Endothelial cell of coronary artery (primary cell): ENCODE data around the gene KRTDAP. TPM values are rescaled to one million over a fixed set of nuclear protein-coding genes. Genes with fewer than 3 reads are reported as not detected.

Experiments used
- total RNA-seq: library from RNA; depleted of rRNA; stranded (reverse); fragments of >200 nt; gene quantifications from 2 replicates; pipeline ENCODE4 v1.2.3, GENCODE V29; 2014

Gene KRTDAP, protein sequence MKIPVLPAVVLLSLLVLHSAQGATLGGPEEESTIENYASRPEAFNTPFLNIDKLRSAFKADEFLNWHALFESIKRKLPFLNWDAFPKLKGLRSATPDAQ
- not detected in 2 replicates for total RNA-seq

GRCh38 chr19:35490364-35490763, at the start of gene KRTDAP:
Gene KRTDAP, minus strand, starts transcription at chr19:35490464. Its CDS starts 22 bp downstream, at chr19:35490442.

GRCh38 chr19:35533201-35533821, 43.0 kb upstream of the KRTDAP start, which contains the start of gene GAPDHS:
Gene GAPDHS, plus strand, starts transcription at chr19:35533456. Its CDS starts 72 bp downstream, at chr19:35533528.

DNA sequence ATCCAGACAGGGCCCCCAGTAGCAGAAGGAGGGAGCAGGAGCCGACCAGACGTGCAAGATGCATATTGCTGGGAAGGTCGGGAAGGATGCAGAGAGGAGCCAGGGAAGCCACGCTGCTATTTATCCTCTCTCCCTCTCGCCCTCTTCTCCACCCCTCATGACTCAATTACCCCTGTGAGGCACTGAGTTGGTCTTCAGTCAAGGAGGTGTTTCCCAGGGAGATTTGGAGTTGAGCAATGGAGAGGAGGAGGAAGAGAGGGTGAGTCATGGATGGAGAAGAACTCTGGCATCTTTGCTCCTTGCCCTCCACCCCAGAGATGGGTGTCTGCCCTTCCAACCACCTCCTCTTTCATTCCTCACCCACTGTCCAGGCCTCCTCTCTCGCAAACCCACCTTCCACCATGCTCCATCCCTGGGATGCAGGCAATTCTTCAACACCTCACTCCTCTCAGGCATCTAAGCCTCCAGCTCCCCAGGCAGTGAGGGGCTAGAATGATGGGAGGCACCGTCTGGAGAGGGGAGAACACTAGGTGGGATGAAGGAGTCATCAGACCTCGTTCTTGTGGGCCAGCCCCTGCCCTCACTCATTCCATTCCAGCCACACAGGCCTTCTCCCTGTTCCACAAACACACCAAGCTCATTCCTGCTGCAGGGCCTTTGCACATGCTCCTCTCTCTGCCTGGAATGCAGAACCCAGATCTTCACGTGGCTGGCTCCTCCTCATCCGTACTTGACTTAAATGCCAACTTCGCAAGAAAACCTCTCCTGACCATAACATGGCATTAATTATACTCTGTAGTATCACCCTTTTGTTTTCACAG, 38.2 kb upstream of the KRTDAP start, which contains the start of gene SBSN:
TSS of gene SBSN (minus strand) at position 94 of the 821 bp plus-strand sequence. CDS start at position 64, 30 bp downstream.

DNA sequence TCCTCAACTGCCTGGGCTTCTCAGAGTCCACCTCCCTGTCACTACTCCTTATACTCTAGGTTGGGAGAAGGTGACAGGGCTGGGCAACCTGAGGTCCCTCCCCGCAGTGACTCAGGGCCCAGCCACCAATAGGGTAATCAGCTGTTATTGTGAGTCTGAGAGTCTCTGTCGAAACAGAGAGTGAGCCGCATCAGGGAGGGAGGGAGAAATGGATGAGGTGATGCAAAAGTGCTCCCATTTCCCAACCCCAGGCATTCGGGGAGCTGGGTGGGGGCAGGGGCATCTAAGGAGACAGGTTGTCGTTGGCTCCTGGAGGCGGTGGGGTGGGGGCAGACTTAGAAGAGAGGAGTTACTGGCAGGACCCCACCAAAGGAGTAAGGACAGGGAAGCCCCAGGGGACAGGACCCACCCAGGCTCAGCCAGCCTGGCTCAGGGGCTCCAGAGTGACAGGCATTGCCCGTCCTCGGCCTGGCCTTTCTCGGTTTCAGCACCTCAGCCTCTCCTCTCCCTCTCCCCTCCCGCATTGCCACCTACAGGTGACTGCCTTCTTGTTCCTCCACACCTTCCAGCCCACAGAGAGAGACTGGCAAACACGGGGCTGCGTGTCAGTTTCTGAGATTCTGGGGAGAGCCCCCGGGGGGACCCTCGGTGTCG, 23.5 kb upstream of the KRTDAP start, which contains the start of gene DMKN:
TSS of gene DMKN (minus strand) at position 22 of the 654 bp plus-strand sequence. CDS start 174 bp downstream, outside the sequence.

GRCh38 chr19:35447606-35448469, 42.4 kb downstream of the KRTDAP start, which contains the start of gene FFAR2:
Gene FFAR2, plus strand, starts transcription at chr19:35448257. Its CDS starts 1,458 bp downstream, at chr19:35449715.

Other genes with a start within 250 kb of the KRTDAP start
- gene LSR, start 241.5 kb downstream of the KRTDAP start, total RNA-seq = 0.19 and 0.27 TPM in 2 replicates
- gene USF2, start 221.5 kb downstream of the KRTDAP start, total RNA-seq = 39.9 and 49.2 TPM in 2 replicates
- gene HAMP, start 207.9 kb downstream of the KRTDAP start, total RNA-seq = under 0.01 and 0.09 TPM in 2 replicates
- not detected in 2 replicates for gene MAG, start 198.3 kb downstream of the KRTDAP start, total RNA-seq
- not detected in 2 replicates for gene CD22, start 161.3 kb downstream of the KRTDAP start, total RNA-seq
- gene FFAR1, start 142.6 kb downstream of the KRTDAP start, total RNA-seq = not detected in 2 replicates
- gene FFAR3, start 132.0 kb downstream of the KRTDAP start, total RNA-seq = not detected in 2 replicates
- not detected in 2 replicates for gene GPR42, start 119.4 kb downstream of the KRTDAP start, total RNA-seq
- gene FFAR2, start 42.2 kb downstream of the KRTDAP start, total RNA-seq = not detected in 2 replicates
- gene DMKN, start 23.2 kb upstream of the KRTDAP start, total RNA-seq = not detected in 2 replicates
- 0.09 TPM in 1 of 2 replicates, not detected in the other for gene SBSN, start 37.8 kb upstream of the KRTDAP start, total RNA-seq
- not detected in 2 replicates for gene GAPDHS, start 43.0 kb upstream of the KRTDAP start, total RNA-seq
- 72.9 and 73.4 TPM in 2 replicates for gene TMEM147, start 55.2 kb upstream of the KRTDAP start, total RNA-seq
- not detected in 2 replicates for gene ATP4A, start 73.2 kb upstream of the KRTDAP start, total RNA-seq
- gene PMIS2, start 95.7 kb upstream of the KRTDAP start, total RNA-seq = not detected in 2 replicates
- 6.5 and 6.7 TPM in 2 replicates for gene HAUS5, start 122.3 kb upstream of the KRTDAP start, total RNA-seq
- 35.3 and 36.1 TPM in 2 replicates for gene RBM42, start 138.6 kb upstream of the KRTDAP start, total RNA-seq
- gene ETV2, start 151.3 kb upstream of the KRTDAP start, total RNA-seq = 0.09 and 0.18 TPM in 2 replicates
- gene COX6B1, start 157.9 kb upstream of the KRTDAP start, total RNA-seq = 365 and 476 TPM in 2 replicates
- gene UPK1A, start 176.1 kb upstream of the KRTDAP start, total RNA-seq = not detected in 2 replicates
- gene ZBTB32, start 214.1 kb upstream of the KRTDAP start, total RNA-seq = not detected in 2 replicates
- gene KMT2B, start 227.5 kb upstream of the KRTDAP start, total RNA-seq = 6.2 and 8.8 TPM in 2 replicates